ENCODE results near the gene CEP85. TPM values are rescaled to one million over a fixed set of nuclear protein-coding genes. Genes with fewer than 3 reads are reported as not detected.

Gene CEP85
- total and polyA plus RNA-seq, 5 experiments from 2014 or later = 3.9 to 21.9 (median 9.8) TPM

GRCh38 chr1:26281091-26281958 is 47.3 kb downstream of the CEP85 start:
- POLR2A ChIA-PET = interaction anchor here (0.6 to 30.4 kb wide), 14 partner anchors 8 to 435 kb away, joined by 3 to 2161 read pairs (median 6); partner anchors contain the start of genes CD52, CEP85, CRYBG2 and UBXN11
- Mint-ChIP-seq H3K27ac (peak overlapping the region; percentile 89 to 100 (median 96)), H3K4me3 (peak overlapping the region; percentile 86 to 95 (median 92)), H3K9me3 (no peaks in the 10 kb centered on the region), H3K4me1 (peaks cover 46 to 94% (median 89%) of the 10 kb centered on the region in 4 donors), H3K27me3 (no peaks in the 10 kb centered on the region), H3K36me3 (peaks cover 0 to 25% (median 8%) of the 10 kb centered on the region in 3 donors)
- ATAC-seq (no peak), DNase-seq (no peak)

- POLR2A ChIA-PET = interaction anchor here (0.6 to 30.4 kb wide), 11 partner anchors 7 to 436 kb away, joined by 3 to 2161 read pairs (median 6); partner anchors contain the start of genes CD52, CRYBG2 and UBXN11
- no peak for DNase-seq
- peaks cover 42 to 94% (median 89%) of the 10 kb centered on the region in 4 donors for H3K4me1 Mint-ChIP-seq
- peak overlapping the region; percentile 86 to 95 (median 92) for H3K4me3 Mint-ChIP-seq
- H3K36me3 Mint-ChIP-seq = peaks cover 0 to 23% (median 8%) of the 10 kb centered on the region in 3 donors
- H3K27me3 Mint-ChIP-seq = no peaks in the 10 kb centered on the region
- no peak for ATAC-seq
- peak overlapping the region; percentile 90 to 100 (median 96) for H3K27ac Mint-ChIP-seq
- no peaks in the 10 kb centered on the region for H3K9me3 Mint-ChIP-seq
These were observed 48.0 kb downstream of the CEP85 start for GRCh38 chr1:26281971-26282370.

DNA sequence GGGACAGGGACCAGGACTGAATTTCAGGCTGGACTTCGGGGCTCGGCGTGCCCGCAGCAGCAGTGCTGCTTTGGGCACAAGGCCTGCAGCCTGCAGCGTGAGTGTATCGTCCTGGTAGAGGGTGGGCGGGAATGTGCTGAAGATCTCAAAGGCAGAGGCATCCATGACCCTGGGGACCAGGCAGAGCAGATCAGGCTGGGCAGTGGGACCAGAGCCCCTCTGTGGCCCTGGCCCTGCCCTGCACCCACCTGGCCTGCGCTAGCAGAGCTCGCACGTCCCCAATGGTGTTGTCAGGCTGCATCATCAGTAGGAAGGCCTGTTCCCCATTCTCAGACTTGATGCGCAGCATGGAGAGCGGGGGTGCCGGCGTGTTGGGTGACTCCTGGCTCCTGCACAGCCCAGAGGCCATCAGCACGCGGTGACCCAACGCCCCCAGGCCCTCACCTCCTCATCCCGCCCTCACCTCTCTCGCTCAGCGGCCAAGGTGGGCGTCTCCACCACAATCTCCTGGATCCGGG is 48.5 kb downstream of the CEP85 start:
- Mint-ChIP-seq H3K27ac (peak overlapping the region; percentile 96 to 100 (median 98)), H3K36me3 (peaks cover 0 to 22% (median 8%) of the 10 kb centered on the region in 3 donors), H3K9me3 (no peaks in the 10 kb centered on the region), H3K27me3 (no peaks in the 10 kb centered on the region), H3K4me1 (peaks cover 45 to 94% (median 89%) of the 10 kb centered on the region in 4 donors), H3K4me3 (peak overlapping the region in 9 of 10 donors; percentile 66 to 95 (median 90))
- POLR2A ChIA-PET = interaction anchor here (1.5 to 30.4 kb wide), 5 partner anchors 7 to 96 kb away, joined by 6 to 2161 read pairs (median 17); partner anchors contain the start of genes CD52 and UBXN11
- ATAC-seq (no peak), DNase-seq (no peak)

DNA sequence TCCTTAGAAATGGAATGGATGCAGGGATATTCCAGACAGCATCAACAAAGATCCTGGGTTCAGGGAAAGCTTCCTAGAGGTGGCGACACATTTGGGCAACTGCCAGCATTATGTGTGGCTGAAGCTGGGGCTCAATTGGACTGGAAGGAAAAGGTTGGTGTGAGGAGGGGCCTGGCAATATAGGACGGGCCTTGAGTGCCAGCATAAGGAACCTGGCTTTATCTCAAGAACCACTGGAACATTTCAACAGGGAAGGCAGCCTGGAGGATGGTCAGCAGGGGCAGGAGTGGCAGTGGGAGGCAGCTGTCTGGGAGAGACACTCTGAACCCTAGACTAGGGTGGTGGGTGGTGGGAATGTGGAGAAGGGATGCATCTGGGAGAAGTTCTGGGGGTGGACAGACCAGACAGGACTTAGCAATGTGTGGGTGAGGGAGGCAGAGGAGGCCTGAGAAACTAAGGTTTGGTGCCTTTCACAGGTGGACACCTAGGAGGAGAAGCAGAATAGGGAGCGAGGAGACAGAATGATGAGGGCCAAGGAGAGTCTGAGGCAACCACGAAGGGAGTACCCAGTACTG is 49.4 kb downstream of the CEP85 start:
- Mint-ChIP-seq H3K27me3 (no peaks in the 10 kb centered on the region), H3K4me3 (peak overlapping the region; percentile 40 to 95 (median 90)), H3K9me3 (no peaks in the 10 kb centered on the region), H3K36me3 (peaks cover 0 to 22% (median 8%) of the 10 kb centered on the region in 3 donors), H3K27ac (peak overlapping the region; percentile 96 to 100 (median 98)), H3K4me1 (peaks cover 51 to 94% (median 89%) of the 10 kb centered on the region in 4 donors)
- DNase-seq = no peak
- POLR2A ChIA-PET = interaction anchor here (0.6 to 30.4 kb wide), 5 partner anchors 6 to 847 kb away, joined by 4 to 2161 read pairs (median 24); partner anchors contain the start of genes CD52, DHDDS and UBXN11
- no peak for ATAC-seq

- ATAC-seq (no peak), DNase-seq (no peak)
- Mint-ChIP-seq H3K4me1 (peaks cover 50 to 94% (median 90%) of the 10 kb centered on the region in 4 donors), H3K9me3 (no peaks in the 10 kb centered on the region), H3K27ac (peak overlapping the region; percentile 96 to 100 (median 98)), H3K27me3 (no peaks in the 10 kb centered on the region), H3K36me3 (peaks cover 0 to 22% (median 8%) of the 10 kb centered on the region in 3 donors), H3K4me3 (peak overlapping the region; percentile 68 to 95 (median 89))
- POLR2A ChIA-PET = interaction anchor here (0.5 to 30.4 kb wide), 12 partner anchors 5 to 189 kb away, joined by 4 to 2161 read pairs (median 10); partner anchors contain the start of genes CD52, CEP85, DHDDS and HMGN2
These were observed 50.0 kb downstream of the CEP85 start for GRCh38 chr1:26283871-26284596.

- DNase-seq = peak; percentile 72 to 97 (median 88)
- Mint-ChIP-seq H3K27me3 (no peaks in the 10 kb centered on the region), H3K36me3 (peaks cover 0 to 22% (median 8%) of the 10 kb centered on the region in 3 donors), H3K4me1 (peaks cover 55 to 94% (median 91%) of the 10 kb centered on the region in 4 donors), H3K9me3 (no peaks in the 10 kb centered on the region), H3K4me3 (peak overlapping the region; percentile 68 to 95 (median 89)), H3K27ac (peak overlapping the region; percentile 96 to 100 (median 98))
- peak; percentile 67 to 81 for ATAC-seq
- POLR2A ChIA-PET = interaction anchor here (0.5 to 30.4 kb wide), 15 partner anchors 6 to 188 kb away, joined by 4 to 2161 read pairs (median 8); partner anchors contain the start of genes CD52, CEP85, DHDDS and HMGN2
These were observed 50.8 kb downstream of the CEP85 start for GRCh38 chr1:26284597-26285347.

DNA sequence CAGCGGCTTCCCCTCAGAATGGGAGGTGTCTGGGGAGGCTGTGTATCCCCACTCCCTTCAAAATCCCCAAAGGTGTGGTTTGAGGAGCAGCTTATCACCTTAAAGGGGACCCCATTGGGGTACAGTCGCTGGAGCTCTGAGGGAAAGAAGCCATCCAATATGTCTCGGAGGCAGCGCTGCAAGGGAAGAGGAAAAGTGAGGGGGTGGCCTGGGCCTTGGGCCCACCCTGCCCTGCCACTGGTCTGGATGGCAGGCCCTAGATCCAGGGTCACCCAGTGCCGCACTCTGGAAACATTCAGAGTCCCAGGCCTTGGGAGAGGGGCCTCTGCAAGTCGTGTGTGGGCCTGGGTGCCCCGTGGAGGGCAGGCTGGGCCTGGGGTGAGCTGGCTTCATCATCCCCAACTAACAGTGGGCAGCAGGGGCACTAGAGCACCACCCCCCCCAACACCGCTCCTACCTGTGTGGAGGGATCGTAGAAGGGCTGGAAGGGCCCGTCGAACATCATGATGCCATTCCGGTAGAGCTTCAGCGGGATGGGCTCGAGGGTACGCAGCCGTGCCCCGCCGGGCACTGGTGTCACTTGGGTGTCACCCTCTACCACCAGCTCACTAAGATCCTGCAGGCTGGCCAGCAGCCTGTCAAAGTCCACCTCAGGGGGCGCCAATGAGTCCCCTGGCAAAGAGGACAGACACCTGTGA is 51.5 kb downstream of the CEP85 start:
- Mint-ChIP-seq H3K4me1 (peaks cover 60 to 100% (median 97%) of the 10 kb centered on the region in 4 donors), H3K4me3 (peak overlapping the region in 9 of 10 donors; percentile 30 to 95 (median 90)), H3K9me3 (no peaks in the 10 kb centered on the region), H3K27ac (peak overlapping the region; percentile 96 to 100 (median 98)), H3K36me3 (peaks cover 0 to 22% (median 8%) of the 10 kb centered on the region in 3 donors), H3K27me3 (no peaks in the 10 kb centered on the region)
- DNase-seq (no peak), ATAC-seq (no peak)
- POLR2A ChIA-PET = interaction anchor here (1.0 to 30.4 kb wide), 15 partner anchors 7 to 295 kb away, joined by 3 to 2161 read pairs (median 8); partner anchors contain the start of genes CD52, CEP85, HMGN2 and SH3BGRL3

GRCh38 chr1:26286064-26286416 is 52.0 kb downstream of the CEP85 start:
- peaks cover 59 to 100% (median 98%) of the 10 kb centered on the region in 4 donors for H3K4me1 Mint-ChIP-seq
- ATAC-seq = no peak
- POLR2A ChIA-PET = interaction anchor here (1.0 to 30.4 kb wide), 13 partner anchors 8 to 296 kb away, joined by 3 to 2161 read pairs (median 8); partner anchors contain the start of genes CD52, CEP85, HMGN2 and SH3BGRL3

GRCh38 chr1:26287033-26287711 is 53.2 kb downstream of the CEP85 start:
- ATAC-seq (peak; percentile 48 to 57), DNase-seq (peak in 9 of 10 donors; percentile 50 to 90 (median 77))
- POLR2A ChIA-PET = interaction anchor here (0.5 to 30.4 kb wide), 17 partner anchors 9 to 1170 kb away, joined by 3 to 2161 read pairs (median 5); partner anchors contain the start of genes CD52, CEP85, SH3BGRL3 and SYF2
- Mint-ChIP-seq H3K27ac (peak overlapping the region; percentile 93 to 100 (median 96)), H3K4me1 (peaks cover 55 to 100% (median 99%) of the 10 kb centered on the region in 4 donors), H3K9me3 (no peaks in the 10 kb centered on the region), H3K4me3 (peak overlapping the region; percentile 63 to 88 (median 78)), H3K36me3 (peaks cover 0 to 15% (median 0%) of the 10 kb centered on the region in 3 donors), H3K27me3 (no peaks in the 10 kb centered on the region)

More at GRCh38 chr1:26286064-26286416, 52.0 kb downstream of the CEP85 start:
- H3K36me3 Mint-ChIP-seq = peaks cover 0 to 20% (median 6%) of the 10 kb centered on the region in 3 donors
- no peak for DNase-seq
- H3K9me3 Mint-ChIP-seq = no peaks in the 10 kb centered on the region
- H3K4me3 Mint-ChIP-seq = peak overlapping the region in 7 of 10 donors; percentile 4 to 88 (median 30)
- H3K27me3 Mint-ChIP-seq = no peaks in the 10 kb centered on the region
- peak overlapping the region; percentile 93 to 100 (median 96) for H3K27ac Mint-ChIP-seq

Measured in naive thymus-derived CD8-positive, alpha-beta T cell (primary cell).